ENCODE data around the gene FSTL4.

DNA sequence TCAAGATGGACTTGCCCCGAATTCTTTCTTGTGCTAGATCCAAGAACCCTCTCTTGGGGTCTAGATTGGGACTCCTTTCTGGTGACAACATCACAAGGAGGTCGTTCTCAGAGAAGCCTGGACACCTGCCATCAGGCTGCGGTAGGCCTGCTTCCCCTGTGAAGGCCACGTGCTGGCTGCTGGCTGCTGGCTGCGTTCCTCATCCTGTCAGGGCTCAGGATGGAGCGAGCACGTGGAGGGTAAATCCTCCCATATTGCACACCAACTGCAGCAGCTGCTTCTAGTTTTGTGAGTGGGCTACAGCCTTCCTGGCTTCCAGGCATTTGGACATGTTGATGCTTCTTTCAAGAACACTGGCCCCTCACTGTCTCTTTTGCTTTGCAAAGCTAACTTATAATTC, 464.9 kb downstream of the FSTL4 start:
- TF ChIP-seq, protein P1, sequence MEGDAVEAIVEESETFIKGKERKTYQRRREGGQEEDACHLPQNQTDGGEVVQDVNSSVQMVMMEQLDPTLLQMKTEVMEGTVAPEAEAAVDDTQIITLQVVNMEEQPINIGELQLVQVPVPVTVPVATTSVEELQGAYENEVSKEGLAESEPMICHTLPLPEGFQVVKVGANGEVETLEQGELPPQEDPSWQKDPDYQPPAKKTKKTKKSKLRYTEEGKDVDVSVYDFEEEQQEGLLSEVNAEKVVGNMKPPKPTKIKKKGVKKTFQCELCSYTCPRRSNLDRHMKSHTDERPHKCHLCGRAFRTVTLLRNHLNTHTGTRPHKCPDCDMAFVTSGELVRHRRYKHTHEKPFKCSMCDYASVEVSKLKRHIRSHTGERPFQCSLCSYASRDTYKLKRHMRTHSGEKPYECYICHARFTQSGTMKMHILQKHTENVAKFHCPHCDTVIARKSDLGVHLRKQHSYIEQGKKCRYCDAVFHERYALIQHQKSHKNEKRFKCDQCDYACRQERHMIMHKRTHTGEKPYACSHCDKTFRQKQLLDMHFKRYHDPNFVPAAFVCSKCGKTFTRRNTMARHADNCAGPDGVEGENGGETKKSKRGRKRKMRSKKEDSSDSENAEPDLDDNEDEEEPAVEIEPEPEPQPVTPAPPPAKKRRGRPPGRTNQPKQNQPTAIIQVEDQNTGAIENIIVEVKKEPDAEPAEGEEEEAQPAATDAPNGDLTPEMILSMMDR (CRISPR knock-in tag; IDR thresholded peaks at IDR 0.05), result no peak
- TF ChIP-seq HOXA7 (CRISPR knock-in tag; IDR thresholded peaks at IDR 0.05), result no peak
- TF ChIP-seq ARNT (IDR thresholded peaks at IDR 0.05), result no peak
- TF ChIP-seq POLR2A (IDR thresholded peaks at IDR 0.05; ENCODE audit: insufficient read depth in 1 of 2, low read depth in 2 of 2, low read length in 2 of 2), result no peak
- no peak for TF ChIP-seq SOX6 (IDR thresholded peaks at IDR 0.05)
- TF ChIP-seq SOX6 (CRISPR knock-in tag; IDR thresholded peaks at IDR 0.05), result no peak
- TF ChIP-seq NFIC (IDR thresholded peaks at IDR 0.05; ENCODE audit: low read length), result no peak
- TF ChIP-seq, protein P2, sequence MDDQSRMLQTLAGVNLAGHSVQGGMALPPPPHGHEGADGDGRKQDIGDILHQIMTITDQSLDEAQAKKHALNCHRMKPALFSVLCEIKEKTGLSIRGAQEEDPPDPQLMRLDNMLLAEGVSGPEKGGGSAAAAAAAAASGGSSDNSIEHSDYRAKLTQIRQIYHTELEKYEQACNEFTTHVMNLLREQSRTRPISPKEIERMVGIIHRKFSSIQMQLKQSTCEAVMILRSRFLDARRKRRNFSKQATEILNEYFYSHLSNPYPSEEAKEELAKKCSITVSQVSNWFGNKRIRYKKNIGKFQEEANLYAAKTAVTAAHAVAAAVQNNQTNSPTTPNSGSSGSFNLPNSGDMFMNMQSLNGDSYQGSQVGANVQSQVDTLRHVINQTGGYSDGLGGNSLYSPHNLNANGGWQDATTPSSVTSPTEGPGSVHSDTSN (CRISPR knock-in tag; IDR thresholded peaks at IDR 0.05; ENCODE audit: borderline replicate concordance), result no peak

Measured in HepG2 (cell line).